Measurements from ENCODE around the gene FAM110A. TPM values are rescaled to one million over a fixed set of nuclear protein-coding genes. Genes with fewer than 3 reads are reported as not detected.
"Not testable (repeated sequence)": the region's sequence is repeated elsewhere in the genome, so short reads cannot be mapped to it uniquely, and the experiment has no call there.

FAM110A gene
- total and polyA plus RNA-seq, 11 donors: 1.2 to 8.1 (median 2.3) TPM

DNA sequence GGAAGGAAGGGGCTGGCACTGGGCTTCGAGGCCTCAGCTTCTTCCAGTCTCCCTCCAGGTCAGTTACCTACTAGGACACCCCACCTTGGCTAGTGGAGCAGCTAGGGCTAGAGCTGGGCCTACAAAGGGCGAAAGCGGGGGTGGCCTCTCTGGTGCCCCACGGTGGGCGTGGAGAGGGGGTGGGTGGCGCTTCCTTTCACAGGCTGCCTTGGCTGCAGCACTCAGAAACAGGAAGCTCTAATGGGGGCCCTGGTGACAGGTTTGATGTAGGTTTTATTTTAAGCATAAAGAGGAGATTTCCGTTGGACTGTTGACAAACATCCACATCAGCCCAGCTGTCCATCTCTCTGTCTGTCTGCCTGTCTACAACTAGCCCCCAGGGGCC lies 13.4 kb downstream of the FAM110A start:
- TF ChIP-seq POLR2A (IDR thresholded peaks at IDR 0.05): no peak
- TF ChIP-seq, protein P1, sequence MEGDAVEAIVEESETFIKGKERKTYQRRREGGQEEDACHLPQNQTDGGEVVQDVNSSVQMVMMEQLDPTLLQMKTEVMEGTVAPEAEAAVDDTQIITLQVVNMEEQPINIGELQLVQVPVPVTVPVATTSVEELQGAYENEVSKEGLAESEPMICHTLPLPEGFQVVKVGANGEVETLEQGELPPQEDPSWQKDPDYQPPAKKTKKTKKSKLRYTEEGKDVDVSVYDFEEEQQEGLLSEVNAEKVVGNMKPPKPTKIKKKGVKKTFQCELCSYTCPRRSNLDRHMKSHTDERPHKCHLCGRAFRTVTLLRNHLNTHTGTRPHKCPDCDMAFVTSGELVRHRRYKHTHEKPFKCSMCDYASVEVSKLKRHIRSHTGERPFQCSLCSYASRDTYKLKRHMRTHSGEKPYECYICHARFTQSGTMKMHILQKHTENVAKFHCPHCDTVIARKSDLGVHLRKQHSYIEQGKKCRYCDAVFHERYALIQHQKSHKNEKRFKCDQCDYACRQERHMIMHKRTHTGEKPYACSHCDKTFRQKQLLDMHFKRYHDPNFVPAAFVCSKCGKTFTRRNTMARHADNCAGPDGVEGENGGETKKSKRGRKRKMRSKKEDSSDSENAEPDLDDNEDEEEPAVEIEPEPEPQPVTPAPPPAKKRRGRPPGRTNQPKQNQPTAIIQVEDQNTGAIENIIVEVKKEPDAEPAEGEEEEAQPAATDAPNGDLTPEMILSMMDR (IDR thresholded peaks at IDR 0.05): no peak
- H3K9me3 ChIP-seq: no peaks in the 10 kb centered on the region
- WGBS, 4 donors: 63 to 75% (median 71%) methylated on average over 2 to 7 of the region's 7 CpGs
- H3K4me3 ChIP-seq: peak overlapping the region in 1 of 12 donors; percentile 57
- no peaks in the 10 kb centered on the region for H3K27me3 ChIP-seq
- ATAC-seq: no peak
- peak in 2 of 5 donors; percentile 38 to 66 for DNase-seq
- H3K27ac ChIP-seq: peak overlapping the region in 1 of 12 donors; percentile 74
- intact Hi-C loops (cut with DNase I): no loop called here
- H3K36me3 ChIP-seq: no peaks in the 10 kb centered on the region
- peaks cover 0 to 50% (median 15%) of the 10 kb centered on the region in 12 donors for H3K4me1 ChIP-seq

DNA sequence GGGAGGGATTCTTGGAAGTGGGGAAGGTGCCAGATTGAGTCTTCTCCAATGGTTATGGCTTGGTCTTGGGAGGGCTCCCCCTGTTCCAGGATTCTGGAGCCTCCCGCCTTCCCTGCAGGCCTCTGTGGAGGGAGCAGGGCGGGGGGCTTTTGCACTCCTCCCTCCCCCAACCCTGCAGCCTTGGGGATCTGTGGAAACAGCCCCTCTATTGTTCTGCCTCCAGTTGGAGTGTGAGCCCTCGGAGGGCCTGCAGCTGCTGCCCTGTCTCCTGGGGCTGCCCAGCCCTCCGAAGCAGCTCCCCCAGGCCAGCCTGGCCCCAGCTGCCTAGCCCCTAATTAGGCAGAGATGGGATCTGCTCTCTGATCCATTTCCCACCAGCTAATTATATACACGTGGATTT lies 14.7 kb downstream of the FAM110A start:
- WGBS, 4 donors: 80 to 91% (median 89%) methylated on average over 5 of the region's 5 CpGs
- H3K9me3 ChIP-seq: no peaks in the 10 kb centered on the region
- TF ChIP-seq POLR2A (IDR thresholded peaks at IDR 0.05): no peak
- TF ChIP-seq, protein P1 (IDR thresholded peaks at IDR 0.05): no peak
- intact Hi-C loops (cut with DNase I): no loop called here
- H3K4me1 ChIP-seq: peaks cover 0 to 42% (median 15%) of the 10 kb centered on the region in 12 donors
- H3K4me3 ChIP-seq: no peak overlapping the region
- H3K27ac ChIP-seq: no peak overlapping the region
- ATAC-seq (no peak), DNase-seq (no peak)
- H3K36me3 ChIP-seq: no peaks in the 10 kb centered on the region
- no peaks in the 10 kb centered on the region for H3K27me3 ChIP-seq

DNA sequence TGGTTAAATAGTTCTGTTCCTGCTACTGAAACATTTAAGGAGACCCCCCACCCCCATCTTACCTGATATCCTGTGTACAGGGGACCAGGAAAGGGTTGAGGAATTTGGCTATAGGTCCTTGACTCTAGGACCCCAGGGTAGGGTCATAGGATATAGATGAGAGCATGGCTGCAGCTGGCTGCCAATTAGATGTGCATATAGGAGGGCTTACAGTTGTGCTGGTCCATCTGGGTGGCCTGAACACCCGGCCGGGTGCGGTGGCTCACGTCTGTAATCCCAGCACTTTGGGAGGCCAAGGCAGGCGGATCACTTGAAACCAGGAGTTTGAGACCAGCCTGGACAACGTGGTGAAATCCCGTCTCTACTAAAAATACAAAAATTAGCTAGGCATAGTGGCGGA lies 15.2 kb downstream of the FAM110A start:
- H3K27me3 ChIP-seq; intact Hi-C loops (cut with DNase I); DNase-seq; H3K4me3 ChIP-seq; H3K27ac ChIP-seq; H3K36me3 ChIP-seq; ATAC-seq; H3K9me3 ChIP-seq: not testable (repeated sequence)
- WGBS, 4 donors: 88 to 93% (median 92%) methylated on average over 8 of the region's 8 CpGs
- H3K4me1 ChIP-seq: peaks cover 0 to 38% (median 15%) of the 10 kb centered on the region in 12 donors

DNA sequence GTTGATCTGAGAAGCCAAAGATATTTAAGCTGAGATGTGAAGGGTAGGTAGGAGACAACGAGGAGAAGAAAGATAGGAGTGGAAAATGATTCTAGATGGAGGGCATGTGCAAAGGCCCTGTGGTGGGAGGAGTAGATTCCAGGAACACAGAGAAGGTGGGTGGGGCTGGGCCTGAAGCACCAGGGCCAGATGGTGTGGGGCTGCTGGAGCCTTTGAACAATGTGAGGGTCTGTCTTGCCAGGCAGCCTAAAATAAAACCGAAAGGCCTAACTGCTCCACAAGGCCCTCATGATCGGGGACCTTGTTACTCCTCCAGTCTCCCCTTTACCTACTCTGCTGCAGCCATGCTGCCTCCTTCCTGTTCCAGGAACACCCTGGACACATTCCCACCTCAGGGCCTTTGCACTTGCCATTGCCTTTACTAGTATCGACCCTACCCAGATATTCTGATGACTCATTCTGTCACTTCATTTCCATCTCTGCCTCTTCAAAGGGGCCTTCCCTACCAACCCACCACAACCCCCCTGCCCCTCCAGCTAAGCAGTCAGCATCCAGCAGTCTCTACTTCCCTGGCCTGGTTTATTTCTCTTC lies 20.0 kb downstream of the FAM110A start:
- intact Hi-C loops (cut with DNase I): no loop called here
- 90 to 95% (median 94%) methylated on average over 4 of the region's 4 CpGs for WGBS, 4 donors
- no peaks in the 10 kb centered on the region for H3K36me3 ChIP-seq
- H3K27ac ChIP-seq: no peak overlapping the region
- ATAC-seq (no peak), DNase-seq (no peak)
- H3K4me1 ChIP-seq: peaks cover 0 to 15% (median 0%) of the 10 kb centered on the region in 12 donors
- TF ChIP-seq, protein P1 (IDR thresholded peaks at IDR 0.05): no peak
- TF ChIP-seq POLR2A (IDR thresholded peaks at IDR 0.05): no peak
- no peak overlapping the region for H3K4me3 ChIP-seq
- H3K9me3 ChIP-seq: no peaks in the 10 kb centered on the region
- no peaks in the 10 kb centered on the region for H3K27me3 ChIP-seq

DNA sequence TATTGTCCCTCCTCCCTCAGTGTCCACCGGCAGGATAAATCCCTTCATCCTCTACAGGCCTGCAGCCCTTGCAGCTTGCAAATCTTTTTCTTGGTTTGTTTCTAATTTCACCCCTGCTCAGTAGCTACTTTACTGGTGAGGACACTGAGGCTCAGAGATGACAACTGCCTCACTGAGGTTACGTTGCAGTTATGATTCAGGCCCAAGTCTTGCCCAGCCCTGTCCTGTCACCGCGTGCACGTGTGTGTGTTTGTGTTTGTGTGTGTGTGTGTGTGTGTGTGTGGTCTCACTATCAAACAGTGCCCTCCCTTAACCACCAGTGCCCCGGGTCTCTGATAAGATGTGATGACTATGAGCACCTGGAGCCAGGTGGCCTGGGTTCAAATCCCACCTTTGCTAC lies 21.1 kb downstream of the FAM110A start:
- TF ChIP-seq, protein P1 (IDR thresholded peaks at IDR 0.05): no peak
- TF ChIP-seq POLR2A (IDR thresholded peaks at IDR 0.05): no peak
- Histone ChIP-seq H3K9me3 (no peaks in the 10 kb centered on the region), H3K27ac (no peak overlapping the region), H3K4me3 (no peak overlapping the region), H3K27me3 (no peaks in the 10 kb centered on the region), H3K36me3 (no peaks in the 10 kb centered on the region), H3K4me1 (peaks cover 0 to 19% (median 0%) of the 10 kb centered on the region in 12 donors)
- WGBS, 4 donors: 73 to 78% (median 76%) methylated on average over 6 of the region's 6 CpGs
- no peak for ATAC-seq
- DNase-seq: no peak
- intact Hi-C loops (cut with DNase I): no loop called here
